GM23338 (cell line): ENCODE measurements around the gene PREP.

Source experiments
- EZH2phosphoT487 ChIP-seq: fragments of 200-600 bp; sonication (generic); IDR thresholded peaks from one replicate; pipeline ENCODE4 v1.8.1; 2018; ENCODE audit warnings: antibody characterized with exemption; ENCODE audit not compliant: unreplicated experiment
- STAT1 ChIP-seq: IDR thresholded peaks from one replicate; pipeline ENCODE4 v1.6.1; 2016; ENCODE audit warnings: antibody characterized with exemption; ENCODE audit not compliant: unreplicated experiment
- TF ChIP-seq, protein P1 (sequence below), 2 experiments: fragments of 200-600 bp in 1 of 2; sonication (generic) in 1 of 2; conservative IDR thresholded peaks; 2 replicates each; pipeline versions ENCODE4 v1.5.1 to v1.6.1; 2016 to 2017; ENCODE audit warnings: antibody characterized with exemption in 2 of 2, low read depth in 2 of 2, mild to moderate bottlenecking in 2 of 2, moderate library complexity in 1 of 2

DNA sequence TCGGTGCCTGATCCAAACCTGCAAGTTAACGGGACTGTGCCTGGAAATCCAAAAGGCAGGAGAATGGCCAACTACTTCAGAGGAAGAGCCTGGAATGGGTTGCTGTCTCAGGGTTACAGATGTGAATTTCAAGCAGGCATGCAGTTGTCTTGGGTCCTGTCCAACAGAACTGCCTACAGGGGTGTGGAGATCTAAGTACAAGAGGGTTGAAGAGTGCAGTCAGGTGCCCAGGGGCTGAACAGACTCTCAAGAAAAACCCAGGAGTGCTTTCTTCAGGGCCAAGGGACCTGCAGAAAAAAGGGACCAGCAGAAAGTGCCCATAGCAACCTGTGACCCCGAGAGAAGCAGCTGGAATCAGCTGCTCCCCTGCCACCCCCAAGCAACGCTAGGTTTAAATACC is 71.0 kb downstream of the PREP start:
- TF ChIP-seq, protein P1, sequence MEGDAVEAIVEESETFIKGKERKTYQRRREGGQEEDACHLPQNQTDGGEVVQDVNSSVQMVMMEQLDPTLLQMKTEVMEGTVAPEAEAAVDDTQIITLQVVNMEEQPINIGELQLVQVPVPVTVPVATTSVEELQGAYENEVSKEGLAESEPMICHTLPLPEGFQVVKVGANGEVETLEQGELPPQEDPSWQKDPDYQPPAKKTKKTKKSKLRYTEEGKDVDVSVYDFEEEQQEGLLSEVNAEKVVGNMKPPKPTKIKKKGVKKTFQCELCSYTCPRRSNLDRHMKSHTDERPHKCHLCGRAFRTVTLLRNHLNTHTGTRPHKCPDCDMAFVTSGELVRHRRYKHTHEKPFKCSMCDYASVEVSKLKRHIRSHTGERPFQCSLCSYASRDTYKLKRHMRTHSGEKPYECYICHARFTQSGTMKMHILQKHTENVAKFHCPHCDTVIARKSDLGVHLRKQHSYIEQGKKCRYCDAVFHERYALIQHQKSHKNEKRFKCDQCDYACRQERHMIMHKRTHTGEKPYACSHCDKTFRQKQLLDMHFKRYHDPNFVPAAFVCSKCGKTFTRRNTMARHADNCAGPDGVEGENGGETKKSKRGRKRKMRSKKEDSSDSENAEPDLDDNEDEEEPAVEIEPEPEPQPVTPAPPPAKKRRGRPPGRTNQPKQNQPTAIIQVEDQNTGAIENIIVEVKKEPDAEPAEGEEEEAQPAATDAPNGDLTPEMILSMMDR (conservative IDR thresholded peaks at IDR 0.05; ENCODE audit: low read depth in 2 of 2), result no peak
- TF ChIP-seq EZH2phosphoT487 (no peak), STAT1 (no peak)
